AG09319 (cell line): Measurements from ENCODE around the gene GNAI3.

Source experiments
- DNase-seq: peaks from one replicate; pipeline ENCODE4 v3.0.0-alpha.2; 2010; ENCODE audit warnings: low read depth; ENCODE audit errors: extremely low read depth
- CTCF ChIP-seq: IDR thresholded peaks from 2 replicates; pipeline ENCODE4 v1.5.1; 2011; ENCODE audit warnings: low read depth, mild to moderate bottlenecking, inconsistent platforms, low read length, moderate library complexity

Gene GNAI3

GRCh38 chr1:109635862-109636200 is 87.4 kb downstream of the GNAI3 start:
- no peak for DNase-seq
- TF ChIP-seq CTCF: no peak

- TF ChIP-seq CTCF: no peak
- DNase-seq: no peak
These were observed 88.0 kb downstream of the GNAI3 start for GRCh38 chr1:109636201-109636952.

- DNase-seq: no peak
These were observed 89.0 kb downstream of the GNAI3 start for GRCh38 chr1:109637446-109637845.

GRCh38 chr1:109639063-109639840 is 90.8 kb downstream of the GNAI3 start:
- TF ChIP-seq CTCF: no peak
- no peak for DNase-seq

More at GRCh38 chr1:109637446-109637845, 89.0 kb downstream of the GNAI3 start:
- no peak for TF ChIP-seq CTCF

GRCh38 chr1:109639841-109640184 is 91.4 kb downstream of the GNAI3 start:
- no peak for DNase-seq
- TF ChIP-seq CTCF: no peak

- TF ChIP-seq CTCF: peak; percentile 97
- no peak for DNase-seq
These were observed 92.0 kb downstream of the GNAI3 start for GRCh38 chr1:109640285-109640865.
